Lung (tissue), 12 donors: Measurements from ENCODE around the gene CAMK2D. TPM values are rescaled to one million over a fixed set of nuclear protein-coding genes. Genes with fewer than 3 reads are reported as not detected.
"Not testable (repeated sequence)": the region's sequence is repeated elsewhere in the genome, so short reads cannot be mapped to it uniquely, and the experiment has no call there.

Experiments used
- ATAC-seq: fragments of 200-7000 bp; cut with Tn5 transposase; one replicate; pipeline ENCODE4 v1.9.1; 2020; ENCODE audit warnings: moderate number of reproducible peaks; ENCODE audit not compliant: insufficient read depth, low FRiP score
- DNase-seq, 3 donors: peaks; one replicate each; pipeline ENCODE4 v3.0.0-alpha.2; 2013 to 2017
- H3K27ac ChIP-seq, 2 donors: one replicate each; pipeline ENCODE4 v1.5.1; 2013; ENCODE audit warnings: mild to moderate bottlenecking in 2 of 2, moderate library complexity in 2 of 2, control low read depth in 1 of 2, inconsistent platforms in 1 of 2, low read depth in 1 of 2, low read length in 1 of 2
- H3K27me3 ChIP-seq, 3 donors: one replicate each; pipeline ENCODE4 v1.5.1; 2013; ENCODE audit warnings: low read length in 2 of 3; ENCODE audit not compliant: control insufficient read depth in 3 of 3, insufficient read depth in 3 of 3
- H3K36me3 ChIP-seq, 4 donors: one replicate each; pipeline ENCODE4 v1.5.1; 2013; ENCODE audit warnings: low read length in 4 of 4, mild to moderate bottlenecking in 1 of 4, moderate library complexity in 1 of 4; ENCODE audit not compliant: control insufficient read depth in 4 of 4, insufficient read depth in 4 of 4
- H3K4me1 ChIP-seq, 5 donors: one replicate each; pipeline ENCODE4 v1.5.1; 2013; ENCODE audit warnings: low read length in 5 of 5, mild to moderate bottlenecking in 2 of 5, moderate library complexity in 1 of 5; ENCODE audit not compliant: control insufficient read depth in 5 of 5, insufficient read depth in 5 of 5
- H3K4me3 ChIP-seq: one replicate; pipeline ENCODE4 v1.5.1; 2013; ENCODE audit warnings: mild to moderate bottlenecking, control low read depth, moderate library complexity
- H3K9ac ChIP-seq, 2 donors: one replicate each; pipeline ENCODE4 v1.5.1; 2013; ENCODE audit warnings: low read length in 2 of 2, control low read depth in 1 of 2; ENCODE audit not compliant: insufficient read depth in 1 of 2
- H3K9me3 ChIP-seq, 4 donors: one replicate each; pipeline ENCODE4 v1.5.1; 2013; ENCODE audit warnings: low read length in 3 of 4, mild to moderate bottlenecking in 1 of 4, moderate library complexity in 1 of 4; ENCODE audit not compliant: control insufficient read depth in 4 of 4, insufficient read depth in 3 of 4
- WGBS, 2 donors: extraction: QIAGEN DNeasy Blood & Tissue Kit; methylation state at CpG; one replicate each; pipeline ENCODE4 v1.1.7; 2013; 5-methylcytosine and 5-hydroxymethylcytosine counted together
- polyA plus RNA-seq, 2 donors: library from polyadenylated mRNA; stranded (reverse); fragments of 200-250 nt; gene quantifications; one replicate each; pipeline ENCODE4 v1.2.1, GENCODE V29; 2013
- total RNA-seq, 2 donors: library from RNA; depleted of rRNA in 1 of 2; stranded (reverse); fragments of >200 nt in 1 of 2; gene quantifications; one replicate each; pipeline ENCODE4 v1.2.1, GENCODE V29; 2014 to 2021
- TF ChIP-seq, protein P1 (sequence below): IDR thresholded peaks from 2 replicates; pipeline ENCODE4 v1.5.1; 2012; ENCODE audit warnings: mild to moderate bottlenecking; ENCODE audit errors: control extremely low read depth, extremely low read depth
- donor health status: control.
- donor health status: control.
- donor health status: Bipolar disorder and iron deficiency.
- donor health status: healthy.
- donor health status: DM: yes; HTN: yes; CAD: no.

Gene CAMK2D
- total and polyA plus RNA-seq, 4 donors: 11.9 to 98.2 (median 36.6) TPM

DNA sequence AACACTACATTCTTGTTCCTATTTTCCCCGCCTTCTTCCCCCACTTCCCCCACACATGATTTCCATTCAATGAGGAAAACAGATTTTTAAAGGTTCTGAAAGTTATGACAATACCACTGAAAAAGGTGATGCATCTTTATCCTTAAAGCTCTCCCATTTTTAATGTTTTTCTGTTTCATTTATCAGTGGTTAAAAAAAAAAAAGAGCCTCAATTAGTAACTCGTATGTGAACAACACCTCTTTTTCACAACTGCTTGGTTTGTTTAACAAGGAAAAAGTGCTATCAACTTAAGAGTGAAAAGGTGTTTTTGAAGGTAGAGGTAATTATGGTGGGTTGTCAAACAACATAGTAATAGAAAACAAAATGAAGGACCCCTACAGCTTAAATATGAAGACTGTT, 8.2 kb upstream of the CAMK2D start:
- 88% methylated on average over 2 of the region's 2 CpGs for WGBS, 2 donors

DNA sequence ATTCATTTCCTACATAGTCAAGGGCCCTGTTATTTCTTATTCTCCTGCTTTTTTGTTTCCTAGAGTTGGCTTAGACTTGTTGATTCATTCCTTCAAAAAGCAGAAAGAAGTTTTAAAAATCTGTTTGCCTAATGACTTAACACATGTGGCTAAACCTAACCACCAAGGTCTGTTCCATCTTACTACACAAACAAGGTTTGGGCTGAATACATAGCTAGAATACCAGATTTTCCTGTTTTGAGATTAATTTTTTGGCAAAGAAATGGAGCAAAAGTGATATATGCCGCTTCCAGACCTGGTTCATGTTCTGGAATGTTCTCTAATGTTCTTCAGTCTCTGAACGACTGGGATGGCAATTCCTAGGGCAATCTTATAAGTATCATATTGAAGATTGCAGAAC, 7.4 kb upstream of the CAMK2D start:
- Histone ChIP-seq H3K27ac (no peak overlapping the region), H3K36me3 (no peaks in the 10 kb centered on the region), H3K4me3 (no peak overlapping the region), H3K9me3 (no peaks in the 10 kb centered on the region), H3K27me3 (no peaks in the 10 kb centered on the region), H3K9ac (no peak overlapping the region), H3K4me1 (no peaks in the 10 kb centered on the region)
- DNase-seq (no peak), ATAC-seq (no peak)
- TF ChIP-seq, protein P1, sequence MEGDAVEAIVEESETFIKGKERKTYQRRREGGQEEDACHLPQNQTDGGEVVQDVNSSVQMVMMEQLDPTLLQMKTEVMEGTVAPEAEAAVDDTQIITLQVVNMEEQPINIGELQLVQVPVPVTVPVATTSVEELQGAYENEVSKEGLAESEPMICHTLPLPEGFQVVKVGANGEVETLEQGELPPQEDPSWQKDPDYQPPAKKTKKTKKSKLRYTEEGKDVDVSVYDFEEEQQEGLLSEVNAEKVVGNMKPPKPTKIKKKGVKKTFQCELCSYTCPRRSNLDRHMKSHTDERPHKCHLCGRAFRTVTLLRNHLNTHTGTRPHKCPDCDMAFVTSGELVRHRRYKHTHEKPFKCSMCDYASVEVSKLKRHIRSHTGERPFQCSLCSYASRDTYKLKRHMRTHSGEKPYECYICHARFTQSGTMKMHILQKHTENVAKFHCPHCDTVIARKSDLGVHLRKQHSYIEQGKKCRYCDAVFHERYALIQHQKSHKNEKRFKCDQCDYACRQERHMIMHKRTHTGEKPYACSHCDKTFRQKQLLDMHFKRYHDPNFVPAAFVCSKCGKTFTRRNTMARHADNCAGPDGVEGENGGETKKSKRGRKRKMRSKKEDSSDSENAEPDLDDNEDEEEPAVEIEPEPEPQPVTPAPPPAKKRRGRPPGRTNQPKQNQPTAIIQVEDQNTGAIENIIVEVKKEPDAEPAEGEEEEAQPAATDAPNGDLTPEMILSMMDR: no peak
- WGBS, 2 donors: 77 to 89% methylated on average over 2 of the region's 2 CpGs

More for the DNA sequence above, 8.2 kb upstream of the CAMK2D start:
- DNase-seq (no peak), ATAC-seq (no peak)
- Histone ChIP-seq H3K4me3 (no peak overlapping the region), H3K9me3 (no peaks in the 10 kb centered on the region), H3K27ac (no peak overlapping the region), H3K4me1 (no peaks in the 10 kb centered on the region), H3K9ac (no peak overlapping the region), H3K27me3 (no peaks in the 10 kb centered on the region), H3K36me3 (no peaks in the 10 kb centered on the region)
- TF ChIP-seq, protein P1: no peak

DNA sequence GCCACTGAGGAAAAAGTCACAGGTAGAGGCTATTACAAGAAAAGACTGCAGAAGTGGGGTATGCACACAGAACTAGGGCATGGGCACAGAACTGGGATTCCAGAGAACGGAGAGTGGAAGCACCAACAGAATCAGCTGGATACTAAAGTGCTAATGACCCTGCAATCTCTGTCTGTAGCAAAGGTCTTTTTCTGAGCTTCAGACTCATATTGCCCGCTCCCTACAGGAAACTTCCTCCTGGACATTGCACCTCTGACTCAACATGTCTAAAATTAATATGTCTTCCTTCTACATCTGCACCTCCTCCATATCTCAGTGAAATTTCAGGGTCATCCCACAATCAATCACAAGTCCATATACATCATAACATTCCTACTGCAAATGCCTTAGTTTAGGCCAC, 5.3 kb upstream of the CAMK2D start:
- ATAC-seq (no peak), DNase-seq (no peak)
- Histone ChIP-seq H3K4me1 (peaks cover 0 to 6% (median 0%) of the 10 kb centered on the region in 5 donors), H3K36me3 (no peaks in the 10 kb centered on the region), H3K27me3 (no peaks in the 10 kb centered on the region), H3K9ac (no peak overlapping the region), H3K4me3 (no peak overlapping the region), H3K9me3 (no peaks in the 10 kb centered on the region), H3K27ac (no peak overlapping the region)
- 93 to 96% methylated on average over 2 of the region's 2 CpGs for WGBS, 2 donors
- TF ChIP-seq, protein P1: no peak

DNA sequence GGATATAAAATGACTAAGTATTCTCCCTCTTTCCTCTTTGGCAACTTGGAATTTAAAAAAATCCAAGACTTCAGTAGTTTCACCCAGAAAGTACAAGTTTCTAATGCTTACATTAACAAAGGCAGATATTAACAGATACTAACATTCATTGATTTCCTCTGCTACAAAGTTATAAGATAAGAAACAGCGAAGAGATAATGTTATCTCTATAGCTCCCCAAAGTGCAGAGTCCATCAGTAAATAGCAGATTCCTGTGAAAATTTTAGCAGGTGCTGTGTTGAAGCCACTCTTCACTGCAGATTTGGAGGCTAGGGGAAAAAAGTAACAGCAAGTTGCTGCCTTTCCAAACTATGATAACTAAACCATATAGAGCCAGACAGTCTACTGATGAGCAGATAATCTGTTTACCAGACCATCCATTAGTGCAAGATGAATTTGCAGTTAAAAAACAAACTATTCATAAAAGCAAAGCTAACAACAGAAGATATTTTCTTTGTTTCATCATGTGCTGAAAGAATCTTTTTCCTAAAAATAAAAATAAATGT, 3.3 kb upstream of the CAMK2D start:
- 82 to 85% methylated on average over 1 of the region's 1 CpG for WGBS, 2 donors
- no peaks in the 10 kb centered on the region for H3K27me3 ChIP-seq
- DNase-seq: no peak
- H3K36me3 ChIP-seq: no peaks in the 10 kb centered on the region
- H3K9ac ChIP-seq: no peak overlapping the region
- TF ChIP-seq, protein P1: no peak
- no peaks in the 10 kb centered on the region for H3K9me3 ChIP-seq
- H3K4me1 ChIP-seq: peaks cover 0 to 6% (median 0%) of the 10 kb centered on the region in 5 donors
- H3K4me3 ChIP-seq: no peak overlapping the region
- no peak overlapping the region for H3K27ac ChIP-seq
- ATAC-seq: no peak

DNA sequence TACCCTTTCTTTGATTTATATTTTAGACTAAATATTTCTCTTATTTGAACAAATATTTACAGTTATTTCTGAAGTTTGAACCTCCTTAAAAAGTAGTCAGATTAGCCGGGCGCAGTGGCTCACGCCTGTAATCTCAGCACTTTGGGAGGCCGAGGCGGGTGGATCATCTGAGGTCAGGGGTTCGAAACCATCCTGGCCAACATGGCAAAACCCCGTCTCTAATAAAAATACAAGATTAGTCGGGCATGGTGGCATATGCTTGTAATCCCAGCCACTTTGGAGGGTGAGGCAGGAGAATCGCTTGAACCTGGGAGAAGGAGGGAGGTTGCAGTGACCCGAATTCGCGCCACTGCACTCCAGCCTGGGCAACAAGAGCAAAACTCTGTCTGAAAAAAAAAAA, 2.4 kb upstream of the CAMK2D start:
- peaks cover 0 to 12% (median 0%) of the 10 kb centered on the region in 5 donors for H3K4me1 ChIP-seq
- not testable (repeated sequence) for H3K4me3 ChIP-seq, H3K27me3 ChIP-seq, ATAC-seq, H3K9me3 ChIP-seq, DNase-seq, H3K9ac ChIP-seq, H3K27ac ChIP-seq, H3K36me3 ChIP-seq
- 97 to 99% methylated on average over 12 of the region's 12 CpGs for WGBS, 2 donors
